HepG2 (cell line): ENCODE data around the gene GBP7. TPM values are rescaled to one million over a fixed set of nuclear protein-coding genes. Genes with fewer than 3 reads are reported as not detected.

ENCODE experiments used
- ATAC-seq: fragments of 200-7000 bp; cut with Tn5 transposase; 3 replicates; pipeline ENCODE4 v1.9.1; 2020; ENCODE audit warnings: mild to moderate bottlenecking, moderate library complexity
- BruUV-seq: library from RNA; stranded (reverse); fragments of 400-500 nt; replicated peaks from 2 replicates; lab custom pipeline; 2021; lab: Mats Ljungman, UMichigan
- CTCF ChIA-PET: fragments of 300-600 bp; formaldehyde crosslinking; extraction: SDS; loops from one replicate; lab custom pipeline; 2021; ENCODE audit warnings: low total read pairs, inconsistent platforms, low intra/inter-chr PET ratio; lab: Yijun Ruan, JAX
- POLR2A ChIA-PET: fragments of 350-600 bp; sonication (Branson Sonifier 250); formaldehyde crosslinking; loops from one replicate; lab custom pipeline; 2020; ENCODE audit warnings: antibody characterized with exemption, inconsistent platforms; lab: Yijun Ruan, JAX
- DNase-seq: peaks from one replicate; pipeline ENCODE4 v3.0.0-alpha.2; 2015; ENCODE audit warnings: low spot score
- FAIRE-seq: peaks from 3 replicates; lab custom pipeline; 2011; peaks lifted over from hg19 to GRCh38; lab: Jason Lieb, UNC
- H2AFZ ChIP-seq: one replicate; pipeline ENCODE4 v1.6.1; 2011; ENCODE audit warnings: low read length, inconsistent platforms
- H3K27ac ChIP-seq: fragments of 300-600 bp; 3 replicates; pipeline ENCODE4 v1.8.0; 2011; ENCODE audit warnings: mixed run types, mild to moderate bottlenecking, mixed read lengths, low read length, inconsistent platforms; ENCODE audit not compliant: insufficient read depth; ENCODE audit errors: extremely low read length
- H3K27me3 ChIP-seq, 2 experiments: fragments of 200-600 bp in 1 of 2; 2 replicates in 1 of 2; 3 replicates in 1 of 2; pipeline versions ENCODE4 v1.6.0 to v1.8.0; 2011; ENCODE audit warnings: low read length in 2 of 2, mild to moderate bottlenecking in 2 of 2, moderate library complexity in 2 of 2, inconsistent platforms in 1 of 2; ENCODE audit not compliant: insufficient read depth in 2 of 2, control insufficient read depth in 1 of 2
- H3K36me3 ChIP-seq, 2 experiments: fragments of 200-600 bp in 1 of 2; replicated peaks in 1 of 2; 2 replicates in 1 of 2; 3 replicates in 1 of 2; pipeline versions ENCODE4 v1.5.1 to v1.8.0; 2011; ENCODE audit warnings: low read length in 2 of 2, inconsistent platforms in 1 of 2; ENCODE audit not compliant: insufficient read depth in 2 of 2, control insufficient read depth in 1 of 2
- H3K4me1 ChIP-seq: 2 replicates; pipeline ENCODE4 v1.5.1; 2012; ENCODE audit warnings: low read length, inconsistent platforms; ENCODE audit not compliant: insufficient read depth
- H3K4me2 ChIP-seq: 2 replicates; pipeline ENCODE4 v1.6.0; 2011; ENCODE audit warnings: low read depth, low read length, inconsistent platforms
- H3K4me3 ChIP-seq, 3 experiments: fragments of 200-600 bp in 1 of 3; sonication (generic), shearing (Covaris generic) in 1 of 3; replicated peaks in 1 of 3; 2 replicates each; pipeline ENCODE4 v1.5.1; 2011 to 2016; ENCODE audit warnings: low read length in 3 of 3, inconsistent platforms in 2 of 3, low read depth in 2 of 3, mild to moderate bottlenecking in 2 of 3, control low read depth in 1 of 3, mixed read lengths in 1 of 3; ENCODE audit not compliant: insufficient read depth in 1 of 3
- H3K79me2 ChIP-seq: one replicate; pipeline ENCODE4 v1.6.1; 2011; ENCODE audit warnings: low read length, inconsistent platforms; ENCODE audit not compliant: insufficient read depth
- H3K9ac ChIP-seq: 2 replicates; pipeline ENCODE4 v1.6.0; 2011; ENCODE audit warnings: mild to moderate bottlenecking, low read depth, low read length, inconsistent platforms; ENCODE audit not compliant: insufficient read depth
- H3K9me3 ChIP-seq: 2 replicates; pipeline ENCODE4 v1.5.1; 2012; ENCODE audit warnings: mild to moderate bottlenecking, low read length
- H4K20me1 ChIP-seq: 2 replicates; pipeline ENCODE4 v1.6.0; 2011; ENCODE audit warnings: inconsistent platforms, mild to moderate bottlenecking, low read length, moderate library complexity; ENCODE audit not compliant: insufficient read depth
- HNRNPH1 ChIP-seq: fragments of 200-400 bp; formaldehyde crosslinking; optimal IDR thresholded peaks from 2 replicates; pipeline ENCODE3; 2017; ENCODE audit warnings: mild to moderate bottlenecking, low read depth, low read length
- MAFF ChIP-seq: IDR thresholded peaks from 2 replicates; pipeline ENCODE4 v1.6.1; 2011; ENCODE audit warnings: low read depth, low read length, improper control_type of control experiment
- MAFK ChIP-seq, 2 experiments: IDR thresholded peaks in 1 of 2; conservative IDR thresholded peaks in 1 of 2; 2 replicates each; pipeline ENCODE4 v1.6.1; 2011; ENCODE audit warnings: improper control_type of control experiment in 2 of 2, low read length in 2 of 2
- NFE2 ChIP-seq: sonication (generic); formaldehyde crosslinking; IDR thresholded peaks from 2 replicates; pipeline ENCODE4 v1.4.0; 2020; ENCODE audit warnings: missing genetic modification reagents
- PAWR ChIP-seq: sonication (generic); formaldehyde crosslinking; IDR thresholded peaks from 2 replicates; pipeline ENCODE4 v1.4.0; 2020; ENCODE audit warnings: missing genetic modification reagents, mild to moderate bottlenecking, borderline replicate concordance
- SETDB1 ChIP-seq: sonication (generic); formaldehyde crosslinking; IDR thresholded peaks from 2 replicates; pipeline ENCODE4 v1.5.1; 2020; ENCODE audit warnings: missing genetic modification reagents, mild to moderate bottlenecking, borderline replicate concordance
- SNAI1 ChIP-seq: sonication (generic); formaldehyde crosslinking; IDR thresholded peaks from 2 replicates; pipeline ENCODE4 v1.5.0; 2020; ENCODE audit warnings: mild to moderate bottlenecking, missing genetic modification reagents, borderline replicate concordance
- ZNF556 ChIP-seq: sonication (generic); formaldehyde crosslinking; IDR thresholded peaks from 2 replicates; pipeline ENCODE4 v1.4.0; 2020; ENCODE audit warnings: mild to moderate bottlenecking, missing genetic modification reagents, borderline replicate concordance
- ZNF580 ChIP-seq: IDR thresholded peaks from 2 replicates; pipeline ENCODE4 v1.6.1; 2016; ENCODE audit warnings: low read depth, borderline replicate concordance
- ZNF589 ChIP-seq: sonication (generic); formaldehyde crosslinking; conservative IDR thresholded peaks from 2 replicates; pipeline ENCODE4 v1.8.0; 2022; ENCODE audit warnings: mild to moderate bottlenecking, moderate library complexity, missing genetic modification reagents
- WGBS: methylation state at CpG from one replicate; pipeline ENCODE4 v1.1.6; 2017; ENCODE audit warnings: low lambda C conversion rate; 5-methylcytosine and 5-hydroxymethylcytosine counted together
- in situ Hi-C: cut with HindIII; loops from 2 replicates; pipeline ENCODE4 v1.10.0; 2017; ENCODE audit warnings: low pct_unique_long_range_greater_than_20kb; ENCODE audit not compliant: extremely low pct_ligation_motif_present
- intact Hi-C: fragments of 100-400 bp; cut with micrococcal nuclease; formaldehyde crosslinking; loops from one replicate; pipeline ENCODE4 v1.10.0; 2022; ENCODE audit not compliant: unreplicated experiment
- polyA plus RNA-seq, 8 experiments: library from polyadenylated mRNA; depleted of rRNA in 3 of 8; stranded (reverse) in 7 of 8; unstranded in 1 of 8; fragments of >200 nt; fragmentation: Illumina TruSeq in 4 of 8; extraction: Trizol in 4 of 8; gene quantifications; 2 replicates each; pipeline versions ENCODE4 v1.2.1 to v1.2.3, GENCODE V29; 2011 to 2016; ENCODE audit warnings: low read depth in 4 of 8, missing spikeins in 1 of 8, mixed read lengths in 1 of 8; ENCODE audit not compliant: insufficient read depth in 1 of 8
- total RNA-seq, 5 experiments: library from RNA; depleted of rRNA; stranded (reverse); fragments of >200 nt; fragmentation: Illumina TruSeq; extraction: Trizol; gene quantifications; 2 replicates each; pipeline ENCODE4 v1.2.3, GENCODE V29; 2016; ENCODE audit warnings: low read depth in 1 of 5
- TF ChIP-seq, protein P1 (sequence below): sonication (generic); formaldehyde crosslinking; IDR thresholded peaks from 2 replicates; pipeline ENCODE4 v1.4.0; 2020; ENCODE audit warnings: mild to moderate bottlenecking, missing genetic modification reagents

The GBP7 gene
- total and polyA plus RNA-seq, 2 of the 13 experiments (the other 11 are each of a cell fraction or from before 2014, with no cell fraction given): not detected

DNA sequence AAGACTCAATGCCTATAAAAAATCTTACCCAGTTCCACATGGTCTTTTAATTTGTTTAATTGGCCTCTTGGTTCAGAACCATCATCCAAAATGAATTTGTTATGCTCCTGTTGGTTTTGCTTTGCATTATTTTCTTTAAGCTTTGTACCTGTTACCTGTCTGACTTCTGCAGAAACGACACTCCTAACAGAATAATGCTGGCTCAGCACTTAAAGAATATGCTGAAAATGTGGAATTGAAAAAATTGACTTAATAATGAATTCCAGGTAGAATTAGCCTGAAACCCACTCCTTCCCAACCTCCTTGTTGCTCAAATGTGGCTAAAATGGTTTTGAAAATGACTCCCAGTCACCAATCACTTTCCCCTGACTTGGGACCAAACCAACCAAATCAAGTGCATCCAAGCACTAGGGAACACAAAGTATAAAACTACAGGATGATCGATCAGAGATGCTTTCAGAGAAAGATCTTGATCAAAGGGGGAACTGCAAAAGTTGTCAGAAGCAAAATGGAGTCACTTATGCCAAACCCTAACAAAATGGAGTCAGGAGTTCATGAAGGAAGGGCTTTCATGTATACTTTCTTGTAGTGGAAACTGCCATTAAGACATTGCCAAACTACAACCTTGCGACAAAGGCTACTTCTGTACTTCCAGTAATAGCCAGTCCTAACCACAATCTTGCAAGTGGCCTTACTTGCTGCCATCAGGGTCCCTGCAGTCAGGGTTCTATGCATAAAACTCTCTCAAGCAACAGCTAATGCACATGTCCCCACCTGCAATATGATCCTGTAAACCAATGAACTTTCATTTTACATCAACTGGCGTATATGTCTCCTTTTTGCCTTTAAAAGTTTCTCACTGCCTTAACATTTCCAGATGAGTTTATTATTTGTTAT is 5.4 kb downstream of the GBP7 start:
- no peaks in the 10 kb centered on the region for H3K36me3 ChIP-seq
- no peak overlapping the region for H2AFZ ChIP-seq
- no peaks in the 10 kb centered on the region for H4K20me1 ChIP-seq
- no peaks in the 10 kb centered on the region for H3K9me3 ChIP-seq
- BruUV-seq: no TSS peak
- TF ChIP-seq ZNF556 (CRISPR knock-in tag): no peak
- TF ChIP-seq NFE2 (CRISPR knock-in tag): no peak
- TF ChIP-seq SETDB1: no peak
- TF ChIP-seq MAFK (conservative IDR thresholded peaks at IDR 0.05 in 1 of 2, IDR thresholded peaks at IDR 0.05 in 1 of 2; ENCODE audit: low read length in 2 of 2): peak; percentile 94 to 97
- TF ChIP-seq ZNF589 (CRISPR knock-in tag): no peak
- TF ChIP-seq SNAI1: no peak
- TF ChIP-seq ZNF580 (CRISPR knock-in tag): no peak
- no peak for TF ChIP-seq PAWR (CRISPR knock-in tag)
- TF ChIP-seq, protein P1, sequence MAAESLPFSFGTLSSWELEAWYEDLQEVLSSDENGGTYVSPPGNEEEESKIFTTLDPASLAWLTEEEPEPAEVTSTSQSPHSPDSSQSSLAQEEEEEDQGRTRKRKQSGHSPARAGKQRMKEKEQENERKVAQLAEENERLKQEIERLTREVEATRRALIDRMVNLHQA (CRISPR knock-in tag): no peak
- peak; percentile 96 for TF ChIP-seq MAFF
- TF ChIP-seq HNRNPH1: no peak
- H3K4me3 ChIP-seq: no peak overlapping the region
- no peaks in the 10 kb centered on the region for H3K4me1 ChIP-seq
- no peak for ATAC-seq
- H3K79me2 ChIP-seq: no peaks in the 10 kb centered on the region
- no peak for DNase-seq
- H3K27ac ChIP-seq: no peak overlapping the region
- WGBS: 3% methylated on average over 3 of the region's 4 CpGs
- no peaks in the 10 kb centered on the region for H3K27me3 ChIP-seq
- in situ Hi-C loops: no loop called here
- POLR2A ChIA-PET: no interaction called here
- no peak overlapping the region for H3K4me2 ChIP-seq
- no peak for FAIRE-seq
- no peak overlapping the region for H3K9ac ChIP-seq
- CTCF ChIA-PET: no interaction called here
- intact Hi-C loops: no loop called here
